Measurements from ENCODE around the gene EEFSEC. TPM values are rescaled to one million over a fixed set of nuclear protein-coding genes. Genes with fewer than 3 reads are reported as not detected.
A peak's percentile ranks its signal among the peaks of the same experiment; 100 is the strongest.

The EEFSEC gene
- total RNA-seq, 1 donor from 2014 or later = 6.1 TPM

DNA sequence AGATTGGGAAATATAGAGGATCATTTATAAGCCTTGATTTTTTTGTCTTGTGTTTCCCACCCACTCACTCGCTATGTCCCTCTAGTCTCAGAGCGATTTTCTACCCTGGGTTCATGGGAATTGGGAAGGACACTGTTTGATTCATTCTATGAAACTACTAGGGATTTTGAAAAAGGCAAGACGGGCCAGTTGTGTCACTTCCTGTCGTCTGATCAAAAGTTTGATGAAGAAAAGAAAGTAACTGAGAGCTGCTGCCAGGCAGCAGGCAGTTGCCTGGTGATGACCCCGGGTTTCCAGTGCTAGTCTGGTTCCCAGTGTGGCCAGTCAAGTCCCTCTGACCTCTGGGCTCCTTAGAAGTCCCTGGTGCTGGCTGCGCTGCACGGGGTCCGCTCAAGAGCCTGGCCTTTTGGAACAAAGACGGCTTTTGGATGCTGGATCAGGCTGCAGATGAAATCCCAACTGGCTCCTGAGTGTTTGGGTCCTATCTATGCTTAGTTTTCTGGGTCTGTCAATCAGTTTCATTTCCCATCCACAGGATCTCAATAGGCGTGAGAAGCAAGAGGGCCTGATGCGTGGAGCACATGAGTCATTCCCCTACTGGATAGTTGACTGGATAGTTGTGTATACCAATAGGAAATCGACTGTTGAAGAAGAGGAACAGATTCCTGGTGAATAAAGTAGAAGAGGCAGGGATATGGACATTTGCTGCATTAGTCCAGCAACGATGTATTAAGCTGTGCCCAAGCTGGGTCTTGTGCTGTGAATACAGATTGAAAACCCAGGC lies 89.7 kb downstream of the EEFSEC start:
- Histone ChIP-seq H3K4me1 (ENCODE audit: insufficient read depth, low read length) (no peaks in the 10 kb centered on the region), H3K27me3 (ENCODE audit: insufficient read depth, low read length) (no peaks in the 10 kb centered on the region), H3K4me2 (ENCODE audit: low read length) (peak overlapping the region; percentile 23), H4K20me1 (ENCODE audit: insufficient read depth, low read length) (peaks cover 5% of the 10 kb centered on the region), H3K36me3 (ENCODE audit: insufficient read depth, low read length) (no peaks in the 10 kb centered on the region), H3K9me3 (ENCODE audit: insufficient read depth, low read depth, low read length) (no peaks in the 10 kb centered on the region), H3K4me3 (ENCODE audit: insufficient read depth, low read depth, low read length) (no peak overlapping the region), H3K27ac (ENCODE audit: low read depth, low read length) (no peak overlapping the region), H3K79me2 (ENCODE audit: insufficient read depth, low read length) (no peaks in the 10 kb centered on the region), H3K9ac (ENCODE audit: low read length) (no peak overlapping the region), H2AFZ (ENCODE audit: low read depth, low read length) (no peak overlapping the region)
- no peak for TF ChIP-seq EZH2 (IDR thresholded peaks at IDR 0.05; ENCODE audit: insufficient read depth, low read length)
- TF ChIP-seq, protein P1, sequence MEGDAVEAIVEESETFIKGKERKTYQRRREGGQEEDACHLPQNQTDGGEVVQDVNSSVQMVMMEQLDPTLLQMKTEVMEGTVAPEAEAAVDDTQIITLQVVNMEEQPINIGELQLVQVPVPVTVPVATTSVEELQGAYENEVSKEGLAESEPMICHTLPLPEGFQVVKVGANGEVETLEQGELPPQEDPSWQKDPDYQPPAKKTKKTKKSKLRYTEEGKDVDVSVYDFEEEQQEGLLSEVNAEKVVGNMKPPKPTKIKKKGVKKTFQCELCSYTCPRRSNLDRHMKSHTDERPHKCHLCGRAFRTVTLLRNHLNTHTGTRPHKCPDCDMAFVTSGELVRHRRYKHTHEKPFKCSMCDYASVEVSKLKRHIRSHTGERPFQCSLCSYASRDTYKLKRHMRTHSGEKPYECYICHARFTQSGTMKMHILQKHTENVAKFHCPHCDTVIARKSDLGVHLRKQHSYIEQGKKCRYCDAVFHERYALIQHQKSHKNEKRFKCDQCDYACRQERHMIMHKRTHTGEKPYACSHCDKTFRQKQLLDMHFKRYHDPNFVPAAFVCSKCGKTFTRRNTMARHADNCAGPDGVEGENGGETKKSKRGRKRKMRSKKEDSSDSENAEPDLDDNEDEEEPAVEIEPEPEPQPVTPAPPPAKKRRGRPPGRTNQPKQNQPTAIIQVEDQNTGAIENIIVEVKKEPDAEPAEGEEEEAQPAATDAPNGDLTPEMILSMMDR (IDR thresholded peaks at IDR 0.05; ENCODE audit: insufficient read depth, low read depth, low read length) = no peak
- peaks cover 12% of the 10 kb centered on the region for H3K27me3 Mint-ChIP-seq (ENCODE audit: low read depth, unreplicated experiment)
- no peak for DNase-seq (ENCODE audit: low read depth)
- no peak for FAIRE-seq
- peaks cover 17% of the 10 kb centered on the region for H3K4me1 Mint-ChIP-seq (ENCODE audit: low read depth, unreplicated experiment)
- peaks cover 15% of the 10 kb centered on the region for H3K36me3 Mint-ChIP-seq (ENCODE audit: low read depth, unreplicated experiment)
- H3K27ac Mint-ChIP-seq (ENCODE audit: unreplicated experiment) = no peak overlapping the region
- H3K9me3 Mint-ChIP-seq (ENCODE audit: unreplicated experiment) = no peaks in the 10 kb centered on the region
- H3K4me3 Mint-ChIP-seq (ENCODE audit: unreplicated experiment) = no peak overlapping the region

DNA sequence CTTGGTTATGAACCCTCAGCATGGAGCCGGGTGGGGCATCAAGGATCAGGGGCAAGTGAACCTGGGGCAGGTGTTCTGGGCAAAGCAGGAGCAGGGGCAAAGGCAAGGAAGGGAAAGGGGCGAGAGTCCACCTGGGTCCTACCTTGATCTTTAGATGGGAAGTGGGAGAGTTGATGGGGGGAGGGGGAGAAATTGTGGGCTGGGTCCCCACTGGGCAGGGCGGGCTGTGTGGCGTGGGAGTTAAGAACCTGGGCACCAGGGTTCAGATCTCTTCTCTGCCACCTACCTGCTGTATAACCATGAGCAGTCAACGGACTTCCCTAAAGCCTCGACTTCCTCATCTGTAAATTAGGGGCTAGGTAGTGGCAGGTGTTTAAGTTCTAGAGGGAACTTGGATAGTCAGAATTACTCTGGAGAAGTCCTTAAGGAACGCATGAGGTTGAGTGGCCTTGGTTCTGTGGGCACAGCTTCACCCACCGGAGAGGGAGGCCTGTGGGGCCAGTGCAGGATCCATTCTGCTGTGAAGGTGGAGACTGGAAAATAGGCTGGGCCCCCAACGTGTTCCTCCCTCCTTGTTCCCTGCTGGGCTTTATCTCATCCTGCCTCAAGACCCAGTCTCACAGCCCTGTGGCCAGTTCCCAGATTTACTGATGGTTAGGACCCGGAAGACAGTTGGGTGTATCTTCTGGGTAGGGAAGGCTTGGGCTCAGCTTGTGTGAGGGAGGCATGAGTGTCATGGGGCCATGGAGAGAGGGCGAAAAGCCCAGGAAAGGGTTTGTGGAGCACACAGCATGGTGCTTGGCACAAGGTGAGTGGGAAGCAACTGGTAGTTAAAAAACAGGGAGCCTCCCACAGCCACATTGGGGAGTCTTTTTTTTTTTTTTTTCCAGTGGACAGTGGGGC lies 90.6 kb downstream of the EEFSEC start:
- Histone ChIP-seq H3K27ac (ENCODE audit: low read depth, low read length) (no peak overlapping the region), H3K9ac (ENCODE audit: low read length) (no peak overlapping the region), H3K36me3 (ENCODE audit: insufficient read depth, low read length) (no peaks in the 10 kb centered on the region), H3K4me2 (ENCODE audit: low read length) (no peak overlapping the region), H3K9me3 (ENCODE audit: insufficient read depth, low read depth, low read length) (no peaks in the 10 kb centered on the region), H3K4me3 (ENCODE audit: insufficient read depth, low read depth, low read length) (no peak overlapping the region), H4K20me1 (ENCODE audit: insufficient read depth, low read length) (peaks cover 3% of the 10 kb centered on the region), H2AFZ (ENCODE audit: low read depth, low read length) (no peak overlapping the region), H3K27me3 (ENCODE audit: insufficient read depth, low read length) (no peaks in the 10 kb centered on the region), H3K4me1 (ENCODE audit: insufficient read depth, low read length) (no peaks in the 10 kb centered on the region), H3K79me2 (ENCODE audit: insufficient read depth, low read length) (no peaks in the 10 kb centered on the region)
- H3K36me3 Mint-ChIP-seq (ENCODE audit: low read depth, unreplicated experiment) = peaks cover 18% of the 10 kb centered on the region
- peaks cover 12% of the 10 kb centered on the region for H3K27me3 Mint-ChIP-seq (ENCODE audit: low read depth, unreplicated experiment)
- H3K27ac Mint-ChIP-seq (ENCODE audit: unreplicated experiment) = no peak overlapping the region
- FAIRE-seq (no peak), DNase-seq (ENCODE audit: low read depth) (no peak)
- TF ChIP-seq, protein P1 (IDR thresholded peaks at IDR 0.05; ENCODE audit: insufficient read depth, low read depth, low read length) = no peak
- TF ChIP-seq EZH2 (IDR thresholded peaks at IDR 0.05; ENCODE audit: insufficient read depth, low read length) = no peak
- peaks cover 17% of the 10 kb centered on the region for H3K4me1 Mint-ChIP-seq (ENCODE audit: low read depth, unreplicated experiment)
- no peaks in the 10 kb centered on the region for H3K9me3 Mint-ChIP-seq (ENCODE audit: unreplicated experiment)
- no peak overlapping the region for H3K4me3 Mint-ChIP-seq (ENCODE audit: unreplicated experiment)
